Measurements from ENCODE around the gene SLC25A28.

The SLC25A28 gene

GRCh38 chr10:99583687-99584086 lies 36.6 kb downstream of the SLC25A28 start:
- DNase-seq, result no peak

GRCh38 chr10:99582255-99582770 lies 37.9 kb downstream of the SLC25A28 start:
- no peak for DNase-seq

- DNase-seq, result no peak
Measured at GRCh38 chr10:99579971-99580370, 40.3 kb downstream of the SLC25A28 start.

- DNase-seq, result no peak
Measured at GRCh38 chr10:99573790-99574189, 46.4 kb downstream of the SLC25A28 start.

- no peak for DNase-seq
Measured at GRCh38 chr10:99571816-99572215, 48.4 kb downstream of the SLC25A28 start.

- DNase-seq, result no peak
Measured at GRCh38 chr10:99569961-99570360, 50.3 kb downstream of the SLC25A28 start.

GRCh38 chr10:99569253-99569939 lies 50.8 kb downstream of the SLC25A28 start:
- DNase-seq, result no peak

GRCh38 chr10:99565166-99565565 lies 55.1 kb downstream of the SLC25A28 start:
- no peak for DNase-seq

GRCh38 chr10:99564361-99564760 lies 55.9 kb downstream of the SLC25A28 start:
- no peak for DNase-seq

- DNase-seq, result no peak
Measured at GRCh38 chr10:99562631-99563030, 57.6 kb downstream of the SLC25A28 start.

All from fibroblast of skin of back (primary cell).